ENCODE measurements around the gene CMPK2.

GRCh38 chr2:6872394-6872793 is 6.7 kb upstream of the CMPK2 start:
- TF ChIP-seq, protein P1, sequence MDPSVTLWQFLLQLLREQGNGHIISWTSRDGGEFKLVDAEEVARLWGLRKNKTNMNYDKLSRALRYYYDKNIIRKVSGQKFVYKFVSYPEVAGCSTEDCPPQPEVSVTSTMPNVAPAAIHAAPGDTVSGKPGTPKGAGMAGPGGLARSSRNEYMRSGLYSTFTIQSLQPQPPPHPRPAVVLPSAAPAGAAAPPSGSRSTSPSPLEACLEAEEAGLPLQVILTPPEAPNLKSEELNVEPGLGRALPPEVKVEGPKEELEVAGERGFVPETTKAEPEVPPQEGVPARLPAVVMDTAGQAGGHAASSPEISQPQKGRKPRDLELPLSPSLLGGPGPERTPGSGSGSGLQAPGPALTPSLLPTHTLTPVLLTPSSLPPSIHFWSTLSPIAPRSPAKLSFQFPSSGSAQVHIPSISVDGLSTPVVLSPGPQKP (IDR thresholded peaks at IDR 0.05; ENCODE audit: low read depth, low read length): no peak
- TF ChIP-seq, protein P2, sequence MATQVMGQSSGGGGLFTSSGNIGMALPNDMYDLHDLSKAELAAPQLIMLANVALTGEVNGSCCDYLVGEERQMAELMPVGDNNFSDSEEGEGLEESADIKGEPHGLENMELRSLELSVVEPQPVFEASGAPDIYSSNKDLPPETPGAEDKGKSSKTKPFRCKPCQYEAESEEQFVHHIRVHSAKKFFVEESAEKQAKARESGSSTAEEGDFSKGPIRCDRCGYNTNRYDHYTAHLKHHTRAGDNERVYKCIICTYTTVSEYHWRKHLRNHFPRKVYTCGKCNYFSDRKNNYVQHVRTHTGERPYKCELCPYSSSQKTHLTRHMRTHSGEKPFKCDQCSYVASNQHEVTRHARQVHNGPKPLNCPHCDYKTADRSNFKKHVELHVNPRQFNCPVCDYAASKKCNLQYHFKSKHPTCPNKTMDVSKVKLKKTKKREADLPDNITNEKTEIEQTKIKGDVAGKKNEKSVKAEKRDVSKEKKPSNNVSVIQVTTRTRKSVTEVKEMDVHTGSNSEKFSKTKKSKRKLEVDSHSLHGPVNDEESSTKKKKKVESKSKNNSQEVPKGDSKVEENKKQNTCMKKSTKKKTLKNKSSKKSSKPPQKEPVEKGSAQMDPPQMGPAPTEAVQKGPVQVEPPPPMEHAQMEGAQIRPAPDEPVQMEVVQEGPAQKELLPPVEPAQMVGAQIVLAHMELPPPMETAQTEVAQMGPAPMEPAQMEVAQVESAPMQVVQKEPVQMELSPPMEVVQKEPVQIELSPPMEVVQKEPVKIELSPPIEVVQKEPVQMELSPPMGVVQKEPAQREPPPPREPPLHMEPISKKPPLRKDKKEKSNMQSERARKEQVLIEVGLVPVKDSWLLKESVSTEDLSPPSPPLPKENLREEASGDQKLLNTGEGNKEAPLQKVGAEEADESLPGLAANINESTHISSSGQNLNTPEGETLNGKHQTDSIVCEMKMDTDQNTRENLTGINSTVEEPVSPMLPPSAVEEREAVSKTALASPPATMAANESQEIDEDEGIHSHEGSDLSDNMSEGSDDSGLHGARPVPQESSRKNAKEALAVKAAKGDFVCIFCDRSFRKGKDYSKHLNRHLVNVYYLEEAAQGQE (IDR thresholded peaks at IDR 0.05; ENCODE audit: low read depth, low read length): no peak
- TF ChIP-seq CTCF (IDR thresholded peaks at IDR 0.05 in 2 of 3, conservative IDR thresholded peaks at IDR 0.05 in 1 of 3; ENCODE audit: control insufficient read depth in 2 of 3, extremely low read depth in 1 of 3, insufficient read depth in 1 of 3, low read depth in 3 of 3, low read length in 3 of 3) (no peak), HDAC2 (IDR thresholded peaks at IDR 0.05) (no peak), LARP7 (IDR thresholded peaks at IDR 0.05) (no peak), ZZZ3 (IDR thresholded peaks at IDR 0.05; ENCODE audit: control insufficient read depth, insufficient read length, low read depth) (no peak), EP300 (IDR thresholded peaks at IDR 0.05; ENCODE audit: borderline replicate concordance in 1 of 2, control insufficient read depth in 1 of 2, low read depth in 2 of 2, low read length in 2 of 2) (no peak), CBFB (IDR thresholded peaks at IDR 0.05; ENCODE audit: low read depth) (no peak), IKZF1 (conservative IDR thresholded peaks at IDR 0.05) (no peak), ZBTB33 (IDR thresholded peaks at IDR 0.05) (no peak)

Measured in GM12878 (cell line).